Stimulated activated CD8-positive, alpha-beta memory T cell treated with anti-CD3 and anti-CD28 coated beads, Interleukin-7, amount 100 ng/mL, for 24 hours (primary cell): ENCODE data around the gene SLC35E4.
"Not testable (repeated sequence)": the region's sequence is repeated elsewhere in the genome, so short reads cannot be mapped to it uniquely, and the experiment has no call there.

Experiments used
- DNase-seq: peaks from one replicate; pipeline ENCODE4 v3.0.0-alpha.2; 2020; ENCODE audit warnings: low read depth

SLC35E4 gene

GRCh38 chr22:30650508-30651116 is 15.0 kb downstream of the SLC35E4 start:
- no peak for DNase-seq

GRCh38 chr22:30652852-30653251 is 17.3 kb downstream of the SLC35E4 start:
- DNase-seq, result no peak

- DNase-seq, result no peak
Measured at GRCh38 chr22:30654361-30654760, 18.8 kb downstream of the SLC35E4 start.

GRCh38 chr22:30655532-30655931 is 20.0 kb downstream of the SLC35E4 start:
- DNase-seq, result no peak

GRCh38 chr22:30662040-30662439 is 26.5 kb downstream of the SLC35E4 start:
- DNase-seq, result no peak

GRCh38 chr22:30664798-30665197 is 29.2 kb downstream of the SLC35E4 start:
- DNase-seq, result no peak

GRCh38 chr22:30665266-30665665 is 29.7 kb downstream of the SLC35E4 start:
- DNase-seq, result no peak

GRCh38 chr22:30665786-30666185 is 30.2 kb downstream of the SLC35E4 start:
- DNase-seq, result no peak

GRCh38 chr22:30667107-30667493 is 31.5 kb downstream of the SLC35E4 start:
- no peak for DNase-seq

- DNase-seq, result peak; percentile 91
Measured at GRCh38 chr22:30667494-30668385, 32.2 kb downstream of the SLC35E4 start, which contains the start of gene DUSP18. TSS of gene DUSP18 (minus strand) at chr22:30667875. CDS start at chr22:30664003, 3,872 bp downstream.

GRCh38 chr22:30668386-30668710 is 32.8 kb downstream of the SLC35E4 start:
- no peak for DNase-seq

GRCh38 chr22:30671071-30671470 is 35.5 kb downstream of the SLC35E4 start:
- no peak for DNase-seq

GRCh38 chr22:30673136-30673535 is 37.6 kb downstream of the SLC35E4 start:
- no peak for DNase-seq

GRCh38 chr22:30674482-30674881 is 38.9 kb downstream of the SLC35E4 start:
- DNase-seq, result no peak

GRCh38 chr22:30675436-30675835 is 39.9 kb downstream of the SLC35E4 start:
- DNase-seq, result no peak

GRCh38 chr22:30676565-30676964 is 41.0 kb downstream of the SLC35E4 start:
- DNase-seq, result not testable (repeated sequence)

GRCh38 chr22:30679895-30680690 is 44.5 kb downstream of the SLC35E4 start:
- DNase-seq, result not testable (repeated sequence)

GRCh38 chr22:30680991-30681770 is 45.6 kb downstream of the SLC35E4 start:
- no peak for DNase-seq

GRCh38 chr22:30681831-30682230 is 46.2 kb downstream of the SLC35E4 start:
- no peak for DNase-seq

- no peak for DNase-seq
Measured at GRCh38 chr22:30685178-30685577, 49.6 kb downstream of the SLC35E4 start.

- no peak for DNase-seq
Measured at GRCh38 chr22:30687358-30687757, 51.8 kb downstream of the SLC35E4 start.

- DNase-seq, result no peak
Measured at GRCh38 chr22:30689622-30690021, 54.0 kb downstream of the SLC35E4 start.
